NCI-H524 (cell line): Measurements from ENCODE around the gene SRRM1.
"Not testable (repeated sequence)": the region's sequence is repeated elsewhere in the genome, so short reads cannot be mapped to it uniquely, and the experiment has no call there.

ENCODE experiments used
- DNase-seq, 2 experiments: peaks; one replicate each; lab custom pipeline; 2025; lab: John Stamatoyannopoulos, UW

Gene SRRM1

GRCh38 chr1:24695202-24695974, 52.3 kb downstream of the SRRM1 start:
- peak in 1 of 2 experiments; percentile 46 for DNase-seq

GRCh38 chr1:24696041-24696755, 53.1 kb downstream of the SRRM1 start:
- peak; percentile 88 to 97 for DNase-seq

- DNase-seq: no peak
These were observed 53.7 kb downstream of the SRRM1 start for GRCh38 chr1:24696756-24697330.

- peak in 1 of 2 experiments; percentile 31 for DNase-seq
These were observed 54.4 kb downstream of the SRRM1 start for GRCh38 chr1:24697453-24698001.

GRCh38 chr1:24698326-24698725, 55.2 kb downstream of the SRRM1 start:
- not testable (repeated sequence) for DNase-seq

GRCh38 chr1:24699628-24700027, 56.5 kb downstream of the SRRM1 start:
- no peak for DNase-seq

- peak; percentile 88 to 96 for DNase-seq
These were observed 59.6 kb downstream of the SRRM1 start for GRCh38 chr1:24702511-24703293.

GRCh38 chr1:24704411-24705259, 61.5 kb downstream of the SRRM1 start:
- peak; percentile 14 to 57 for DNase-seq

GRCh38 chr1:24705260-24706073, 62.4 kb downstream of the SRRM1 start:
- DNase-seq: peak in 1 of 2 experiments; percentile 39

- DNase-seq: not testable (repeated sequence)
These were observed 62.9 kb downstream of the SRRM1 start for GRCh38 chr1:24706074-24706389.

- no peak for DNase-seq
These were observed 64.6 kb downstream of the SRRM1 start for GRCh38 chr1:24707687-24708086.

GRCh38 chr1:24708938-24709337, 65.8 kb downstream of the SRRM1 start:
- no peak for DNase-seq

- DNase-seq: no peak
These were observed 66.8 kb downstream of the SRRM1 start for GRCh38 chr1:24709791-24710441.

- DNase-seq: no peak
These were observed 68.2 kb downstream of the SRRM1 start for GRCh38 chr1:24711329-24711728.

GRCh38 chr1:24713176-24713575, 70.1 kb downstream of the SRRM1 start:
- DNase-seq: no peak

- DNase-seq: no peak
These were observed 70.6 kb downstream of the SRRM1 start for GRCh38 chr1:24713736-24714135.

- no peak for DNase-seq
These were observed 71.9 kb downstream of the SRRM1 start for GRCh38 chr1:24714859-24715520.

GRCh38 chr1:24715658-24716057, 72.6 kb downstream of the SRRM1 start:
- no peak for DNase-seq
